HL-60 (cell line): ENCODE results near the gene ZBTB44.

Source experiments
- CTCF ChIP-seq: IDR thresholded peaks from one replicate; pipeline ENCODE4 v1.5.1; 2011; ENCODE audit warnings: low read length, control low read depth, inconsistent platforms; ENCODE audit not compliant: insufficient read depth
- SPI1 ChIP-seq: IDR thresholded peaks from 2 replicates; pipeline ENCODE4 v1.6.1; 2012; ENCODE audit warnings: low read depth, mild to moderate bottlenecking, borderline replicate concordance
- TF ChIP-seq, protein P1 (sequence below): IDR thresholded peaks from 2 replicates; pipeline ENCODE4 v1.6.1; 2012; ENCODE audit warnings: low read depth; ENCODE audit not compliant: insufficient replicate concordance

DNA sequence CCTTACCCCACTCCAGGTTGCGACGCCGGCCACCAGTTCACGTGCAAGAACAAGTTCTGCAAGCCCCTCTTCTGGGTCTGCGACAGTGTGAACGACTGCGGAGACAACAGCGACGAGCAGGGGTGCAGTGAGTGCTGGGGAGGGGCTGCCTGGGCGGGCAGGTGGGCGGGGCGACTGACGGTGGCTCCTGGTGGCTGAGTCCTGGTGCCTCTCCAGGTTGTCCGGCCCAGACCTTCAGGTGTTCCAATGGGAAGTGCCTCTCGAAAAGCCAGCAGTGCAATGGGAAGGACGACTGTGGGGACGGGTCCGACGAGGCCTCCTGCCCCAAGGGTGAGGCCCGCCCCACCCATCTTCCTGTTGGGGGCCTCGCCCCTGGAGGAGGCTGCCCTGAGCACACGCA lies 116.4 kb downstream of the ZBTB44 start:
- no peak for TF ChIP-seq CTCF
- TF ChIP-seq SPI1 = no peak
- TF ChIP-seq, protein P1, sequence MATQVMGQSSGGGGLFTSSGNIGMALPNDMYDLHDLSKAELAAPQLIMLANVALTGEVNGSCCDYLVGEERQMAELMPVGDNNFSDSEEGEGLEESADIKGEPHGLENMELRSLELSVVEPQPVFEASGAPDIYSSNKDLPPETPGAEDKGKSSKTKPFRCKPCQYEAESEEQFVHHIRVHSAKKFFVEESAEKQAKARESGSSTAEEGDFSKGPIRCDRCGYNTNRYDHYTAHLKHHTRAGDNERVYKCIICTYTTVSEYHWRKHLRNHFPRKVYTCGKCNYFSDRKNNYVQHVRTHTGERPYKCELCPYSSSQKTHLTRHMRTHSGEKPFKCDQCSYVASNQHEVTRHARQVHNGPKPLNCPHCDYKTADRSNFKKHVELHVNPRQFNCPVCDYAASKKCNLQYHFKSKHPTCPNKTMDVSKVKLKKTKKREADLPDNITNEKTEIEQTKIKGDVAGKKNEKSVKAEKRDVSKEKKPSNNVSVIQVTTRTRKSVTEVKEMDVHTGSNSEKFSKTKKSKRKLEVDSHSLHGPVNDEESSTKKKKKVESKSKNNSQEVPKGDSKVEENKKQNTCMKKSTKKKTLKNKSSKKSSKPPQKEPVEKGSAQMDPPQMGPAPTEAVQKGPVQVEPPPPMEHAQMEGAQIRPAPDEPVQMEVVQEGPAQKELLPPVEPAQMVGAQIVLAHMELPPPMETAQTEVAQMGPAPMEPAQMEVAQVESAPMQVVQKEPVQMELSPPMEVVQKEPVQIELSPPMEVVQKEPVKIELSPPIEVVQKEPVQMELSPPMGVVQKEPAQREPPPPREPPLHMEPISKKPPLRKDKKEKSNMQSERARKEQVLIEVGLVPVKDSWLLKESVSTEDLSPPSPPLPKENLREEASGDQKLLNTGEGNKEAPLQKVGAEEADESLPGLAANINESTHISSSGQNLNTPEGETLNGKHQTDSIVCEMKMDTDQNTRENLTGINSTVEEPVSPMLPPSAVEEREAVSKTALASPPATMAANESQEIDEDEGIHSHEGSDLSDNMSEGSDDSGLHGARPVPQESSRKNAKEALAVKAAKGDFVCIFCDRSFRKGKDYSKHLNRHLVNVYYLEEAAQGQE = no peak
